GM19452 (cell line): ENCODE measurements around the gene PGA3.
"Not testable (repeated sequence)": the region's sequence is repeated elsewhere in the genome, so short reads cannot be mapped to it uniquely, and the experiment has no call there.

Experiments used
- ATAC-seq: cut with Tn5 transposase; IDR thresholded peaks from one replicate; pipeline ENCODE4 v1.9.1; 2021; ENCODE audit not compliant: unreplicated experiment

PGA3 gene

DNA sequence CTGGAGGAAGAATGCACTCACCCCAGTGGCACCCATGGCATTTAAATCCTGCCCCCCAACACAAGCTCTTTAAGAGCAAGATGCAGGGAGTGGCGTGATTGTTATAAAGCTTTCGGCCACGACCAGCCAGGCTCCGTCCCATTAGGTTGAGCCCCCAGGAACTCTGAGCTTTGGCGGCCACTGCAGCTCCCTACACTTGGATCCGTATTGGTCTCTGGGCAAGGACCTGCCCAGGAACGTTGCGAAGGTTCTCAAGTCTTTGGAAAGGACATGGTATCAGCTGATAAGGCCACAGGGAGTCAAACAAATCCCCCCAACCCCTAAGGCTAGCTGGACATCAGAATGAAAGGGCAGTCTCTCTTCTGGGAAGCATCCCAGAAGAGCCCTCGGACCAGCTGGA is 32.7 kb upstream of the PGA3 start:
- no peak for ATAC-seq

DNA sequence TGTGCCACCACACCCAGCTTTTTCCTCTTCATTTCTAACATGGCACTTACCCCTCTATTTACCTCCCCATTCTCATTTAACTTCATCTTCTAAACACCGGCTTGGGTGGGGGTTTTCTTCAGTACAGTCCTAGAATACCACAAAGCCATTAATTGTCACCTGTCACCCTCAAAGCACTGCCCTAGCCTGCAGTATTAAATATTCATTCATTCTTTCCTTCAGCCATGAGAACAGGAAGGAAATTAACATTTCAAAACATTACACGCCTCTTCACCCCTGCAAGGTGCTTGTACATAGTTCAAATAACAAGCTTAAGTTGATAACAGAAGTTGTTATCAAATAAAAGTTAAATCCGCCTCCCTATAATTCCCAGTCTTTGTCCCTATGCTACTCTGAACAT is 31.4 kb upstream of the PGA3 start:
- no peak for ATAC-seq

GRCh38 chr11:61172356-61172755 is 31.0 kb upstream of the PGA3 start:
- no peak for ATAC-seq

GRCh38 chr11:61172888-61173287 is 30.4 kb upstream of the PGA3 start:
- no peak for ATAC-seq

GRCh38 chr11:61173456-61173855 is 29.9 kb upstream of the PGA3 start:
- no peak for ATAC-seq

DNA sequence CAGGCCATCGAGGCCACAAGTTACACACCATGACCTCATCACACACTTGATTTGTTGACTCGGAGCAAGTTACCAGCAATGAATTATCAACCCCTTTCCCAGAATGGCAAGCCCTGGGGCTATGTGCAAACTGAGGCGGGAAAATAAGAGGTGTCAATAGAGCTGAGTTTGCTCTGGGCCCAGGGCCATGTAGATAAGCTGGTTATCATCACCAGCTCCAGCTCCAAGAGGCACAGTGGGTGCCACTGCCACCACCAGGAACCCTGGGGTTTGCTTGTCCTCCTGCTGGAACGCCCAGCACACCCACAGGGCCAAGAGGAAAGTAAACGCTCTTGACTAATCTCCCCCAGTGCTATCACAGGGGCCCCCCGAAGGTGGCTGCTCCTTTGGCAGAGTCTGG is 29.0 kb upstream of the PGA3 start:
- no peak for ATAC-seq

- no peak for ATAC-seq
These were observed 28.4 kb upstream of the PGA3 start for GRCh38 chr11:61174949-61175348.

- ATAC-seq: no peak
These were observed 26.9 kb upstream of the PGA3 start for GRCh38 chr11:61176446-61176845.

- ATAC-seq: not testable (repeated sequence)
These were observed 23.1 kb upstream of the PGA3 start for GRCh38 chr11:61180205-61180604.

DNA sequence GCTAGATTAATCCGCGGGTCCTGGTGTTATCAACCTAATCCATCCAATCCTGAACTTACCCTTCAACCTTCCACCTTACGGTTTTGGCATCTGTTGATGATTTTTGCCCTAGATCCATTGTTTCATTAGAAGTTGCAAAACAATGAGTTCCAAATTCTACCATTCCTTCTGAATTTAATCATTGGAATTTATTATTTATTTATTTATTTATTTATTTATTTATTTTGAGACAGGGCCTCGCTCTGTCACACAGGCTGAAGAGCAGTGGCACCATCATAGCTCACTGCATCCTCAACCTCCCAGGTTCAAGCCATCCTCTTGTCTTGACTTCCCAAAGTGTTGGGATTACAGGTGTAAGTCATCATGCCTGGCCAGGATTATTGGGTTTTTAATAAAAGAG is 21.8 kb upstream of the PGA3 start:
- no peak for ATAC-seq

- ATAC-seq: no peak
These were observed 19.7 kb upstream of the PGA3 start for GRCh38 chr11:61183645-61184044.

GRCh38 chr11:61186504-61186903 is 16.8 kb upstream of the PGA3 start:
- no peak for ATAC-seq

- no peak for ATAC-seq
These were observed 15.7 kb upstream of the PGA3 start for GRCh38 chr11:61187505-61188130.

GRCh38 chr11:61189933-61190332 is 13.4 kb upstream of the PGA3 start:
- ATAC-seq: no peak

GRCh38 chr11:61193596-61193995 is 9.7 kb upstream of the PGA3 start:
- no peak for ATAC-seq

GRCh38 chr11:61194169-61194671 is 9.1 kb upstream of the PGA3 start:
- no peak for ATAC-seq

DNA sequence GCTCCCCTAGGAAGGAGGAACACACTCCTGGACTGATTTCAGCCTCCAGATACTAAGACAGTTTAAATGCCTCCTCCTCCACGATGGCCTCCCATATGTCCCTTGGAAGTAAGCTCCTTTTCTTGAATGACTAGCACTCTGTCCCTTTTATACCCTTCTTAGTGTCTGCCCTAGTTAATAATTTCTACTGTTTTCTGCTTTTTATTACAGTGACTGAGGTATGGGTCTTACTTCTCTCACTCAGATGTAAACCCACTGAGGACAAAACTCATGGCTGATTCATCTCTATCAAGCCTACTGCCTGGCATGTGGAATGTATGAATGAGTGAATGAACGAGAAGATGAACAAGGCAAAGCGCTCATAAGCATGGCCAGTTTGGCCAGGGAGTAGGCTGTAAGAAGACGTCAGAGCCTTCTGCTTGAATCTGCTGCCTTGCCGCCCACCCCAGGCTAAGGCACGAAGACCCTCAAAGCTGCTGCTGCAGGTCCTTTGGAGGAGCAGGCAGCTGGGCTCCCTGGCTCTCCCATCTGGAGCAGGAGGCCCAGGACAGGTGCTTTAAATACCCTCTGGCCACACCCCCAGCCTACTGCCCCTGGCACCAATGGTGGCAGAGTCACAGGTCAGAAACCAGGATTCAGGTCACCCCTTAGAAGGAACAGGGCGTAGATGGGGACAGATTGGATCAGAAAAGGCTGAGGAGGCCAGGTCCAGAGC is 8.2 kb upstream of the PGA3 start:
- ATAC-seq: no peak

- ATAC-seq: no peak
These were observed 7.6 kb upstream of the PGA3 start for GRCh38 chr11:61195719-61196118.

GRCh38 chr11:61198361-61198760 is 5.0 kb upstream of the PGA3 start:
- ATAC-seq: no peak

DNA sequence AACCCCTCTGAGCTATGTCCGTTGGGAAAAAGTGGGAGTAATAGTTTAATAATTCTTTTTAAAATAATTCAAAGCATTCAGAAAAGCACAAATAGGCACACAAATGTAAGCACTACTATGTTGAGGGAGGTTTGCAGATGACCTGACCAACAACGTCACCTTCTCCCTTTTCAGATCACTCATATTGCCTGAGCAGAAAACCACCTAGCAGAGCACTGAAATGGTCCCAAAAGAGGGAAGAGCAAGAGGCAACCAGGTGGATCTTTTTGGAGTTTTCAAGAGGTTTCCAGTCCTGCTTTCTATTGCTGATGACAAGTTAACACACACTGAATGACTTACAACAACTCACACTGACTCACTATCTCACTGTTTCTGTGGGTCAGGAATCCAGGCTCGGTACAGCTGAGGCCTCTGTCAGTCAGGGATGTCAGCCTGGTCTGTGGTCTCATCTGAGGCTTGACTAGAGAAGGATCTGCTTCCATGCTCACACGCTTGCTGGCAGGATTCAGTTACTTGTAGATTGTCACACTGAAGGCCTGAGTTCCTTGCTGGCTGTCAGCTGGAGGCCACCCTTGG is 4.3 kb upstream of the PGA3 start:
- no peak for ATAC-seq

- no peak for ATAC-seq
These were observed 1.8 kb upstream of the PGA3 start for GRCh38 chr11:61201476-61201875.

DNA sequence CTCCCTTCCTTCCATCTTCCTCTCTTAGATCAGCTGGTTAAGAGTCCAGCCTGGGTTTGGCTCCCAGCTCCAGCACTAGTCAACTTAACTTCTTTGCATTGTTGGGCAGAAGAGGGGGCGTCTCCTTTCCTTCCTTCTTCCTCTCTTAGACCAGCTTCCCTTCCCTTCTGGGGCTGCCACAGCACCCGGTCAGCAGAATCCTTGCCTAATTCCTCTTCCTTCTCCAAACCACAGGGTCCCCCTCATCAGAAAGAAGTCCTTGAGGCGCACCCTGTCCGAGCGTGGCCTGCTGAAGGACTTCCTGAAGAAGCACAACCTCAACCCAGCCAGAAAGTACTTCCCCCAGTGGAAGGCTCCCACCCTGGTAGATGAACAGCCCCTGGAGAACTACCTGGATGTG is 558 bp downstream of the PGA3 start:
- ATAC-seq: not testable (repeated sequence)
